Small intestine (tissue), 4 donors: Measurements from ENCODE around the gene LHX2. TPM values are rescaled to one million over a fixed set of nuclear protein-coding genes. Genes with fewer than 3 reads are reported as not detected.

Source experiments
- polyA plus RNA-seq, 4 donors: library from polyadenylated mRNA; stranded (reverse) in 3 of 4; unstranded in 1 of 4; fragments of 200-250 nt in 3 of 4; fragments of 120-200 nt in 1 of 4; gene quantifications; one replicate each; pipeline versions ENCODE4 v1.2.1 to v1.2.3, GENCODE V29; 2013
- donor health status: healthy with polysubstance abuse.
- donor health status: Bipolar disorder and iron deficiency.
- donor health status: healthy.

LHX2 gene
- polyA plus RNA-seq, 4 donors = 0.07 TPM; not detected in 3

Other genes starting within 250 kb of the LHX2 start
- gene DENND1A, start 81.6 kb upstream of the LHX2 start, polyA plus RNA-seq = 10 to 100 TPM; 11.5 to 43.4 (median 20.0) TPM
- gene NEK6, start 246.2 kb downstream of the LHX2 start, polyA plus RNA-seq = 10 to 100 TPM in 3 of 4 donors, 1 to 10 TPM in 1; 9.7 to 31.2 (median 23.6) TPM